B cell (primary cell): ENCODE results near the gene TMEM114.

Source experiments
- CTCF ChIP-seq: fragments of 200-600 bp; IDR thresholded peaks from one replicate; pipeline ENCODE4 v1.8.0; 2022; ENCODE audit warnings: antibody characterized with exemption, mild to moderate bottlenecking
- EZH2 ChIP-seq: IDR thresholded peaks from 2 replicates; pipeline ENCODE4 v1.6.1; 2012; ENCODE audit warnings: borderline replicate concordance, low read depth, mild to moderate bottlenecking, moderate library complexity, low read length; ENCODE audit not compliant: insufficient read depth, poor library complexity, severe bottlenecking

- no peak for TF ChIP-seq EZH2
- TF ChIP-seq CTCF: no peak
These were observed 25.4 kb downstream of the TMEM114 start for GRCh38 chr16:8564934-8565345.
